ENCODE measurements around the gene HASPIN. TPM values are rescaled to one million over a fixed set of nuclear protein-coding genes. Genes with fewer than 3 reads are reported as not detected.
A peak's percentile ranks its signal among the peaks of the same experiment; 100 is the strongest.

HASPIN gene
- total RNA-seq, 4 donors from 2014 or later: 0.13 to 0.15 TPM; not detected in 2

DNA sequence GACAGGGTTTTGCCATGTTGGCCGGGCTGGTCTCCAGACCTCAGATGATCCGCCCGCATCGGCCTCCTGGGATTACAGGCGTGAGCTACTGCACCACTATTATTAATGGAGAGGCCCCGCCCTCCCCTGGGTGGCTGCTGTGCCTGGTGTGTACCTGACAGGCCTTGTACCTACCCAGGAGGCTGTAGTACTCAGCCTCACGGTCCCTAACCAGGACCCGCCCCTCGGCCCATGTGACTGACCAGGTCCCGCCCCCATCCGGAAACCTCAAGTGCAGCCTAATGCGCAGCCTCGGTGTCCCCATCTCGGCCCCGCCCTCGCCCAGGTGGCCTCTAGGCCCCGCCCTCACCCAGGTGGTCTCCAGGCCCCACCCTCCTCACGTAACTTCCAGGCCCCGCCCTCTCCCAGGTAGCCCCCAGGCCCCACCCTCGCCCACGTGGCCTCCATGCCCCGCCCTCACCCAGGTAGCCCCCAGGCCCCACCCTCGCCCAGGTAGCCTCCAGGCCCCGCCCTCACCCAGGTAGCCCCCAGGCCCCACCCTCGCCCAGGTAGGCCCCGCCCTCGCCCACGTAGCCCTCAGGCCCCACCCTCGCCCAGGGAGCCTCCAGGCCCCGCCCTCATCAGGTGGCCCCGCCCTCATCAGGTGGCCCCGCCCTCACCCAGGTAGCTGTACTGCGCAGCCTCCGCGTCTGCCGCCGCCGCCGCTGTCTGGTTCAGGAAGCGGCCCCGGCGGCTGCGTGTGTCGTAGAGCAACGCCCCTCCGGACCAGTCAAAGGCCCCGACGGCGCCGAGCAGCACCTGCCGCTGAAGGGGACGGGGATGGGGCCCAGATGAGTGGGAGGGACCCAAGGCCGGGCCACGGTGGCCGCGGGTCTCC is 31.0 kb downstream of the HASPIN start:
- Histone ChIP-seq H3K4me1 (peaks cover 0 to 11% (median 3%) of the 10 kb centered on the region in 3 donors), H3K27ac (no peak overlapping the region), H3K27me3 (peaks cover 58% of the 10 kb centered on the region), H3K36me3 (no peaks in the 10 kb centered on the region), H3K9me3 (peaks cover 0 to 9% (median 0%) of the 10 kb centered on the region in 3 donors), H3K4me3 (no peak overlapping the region)
- TF ChIP-seq CTCF (IDR thresholded peaks at IDR 0.05) (no peak), EP300 (IDR thresholded peaks at IDR 0.05) (no peak), POLR2A (IDR thresholded peaks at IDR 0.05) (no peak), POLR2AphosphoS5 (IDR thresholded peaks at IDR 0.05) (no peak)
- no peak for ATAC-seq
- 15% methylated on average over 8 of the region's 56 CpGs; no CpG with 5 or more reads in 1 of the 2 donors for WGBS, 2 donors (ENCODE audit: low coverage in 1 of 2)

DNA sequence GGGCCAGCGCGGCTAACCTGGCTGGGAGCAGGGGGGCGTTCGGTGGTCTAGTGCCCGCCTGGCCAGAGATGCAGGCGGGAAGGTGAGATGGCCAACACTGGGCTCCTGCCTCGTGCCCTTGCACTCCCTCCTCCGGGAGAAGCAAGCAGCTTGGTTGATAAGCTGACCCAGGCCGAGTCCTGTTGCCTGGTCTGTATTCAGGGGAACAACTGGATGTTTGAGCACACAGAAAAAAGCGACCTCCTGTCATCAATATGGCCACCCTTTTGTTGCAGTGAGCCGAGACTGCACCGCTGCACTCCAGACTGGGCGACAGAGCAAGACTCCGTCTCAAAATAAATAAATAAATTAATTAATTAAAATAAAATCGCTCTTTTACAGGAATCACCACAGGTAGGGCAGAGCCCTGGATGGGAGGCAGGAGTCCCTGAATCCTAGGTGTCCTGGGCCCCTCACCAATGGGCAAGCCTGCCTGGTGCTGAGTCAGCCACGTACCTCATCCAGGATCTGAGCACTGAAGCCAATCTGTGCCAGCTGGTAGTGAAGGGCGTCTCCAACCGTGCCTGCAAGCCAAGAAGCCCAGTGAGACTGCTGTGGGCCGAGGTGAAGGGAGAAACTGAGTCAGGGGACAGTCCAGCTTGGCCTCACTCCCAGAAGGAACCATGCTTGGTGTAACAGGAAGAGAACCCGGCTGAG is 31.8 kb downstream of the HASPIN start:
- Histone ChIP-seq H3K4me1 (peaks cover 0 to 11% (median 3%) of the 10 kb centered on the region in 3 donors), H3K9me3 (peaks cover 0 to 14% (median 0%) of the 10 kb centered on the region in 3 donors), H3K27ac (no peak overlapping the region), H3K4me3 (no peak overlapping the region), H3K36me3 (no peaks in the 10 kb centered on the region), H3K27me3 (peaks cover 52% of the 10 kb centered on the region)
- TF ChIP-seq EP300 (IDR thresholded peaks at IDR 0.05) (no peak), CTCF (IDR thresholded peaks at IDR 0.05) (no peak), POLR2A (IDR thresholded peaks at IDR 0.05) (no peak)
- 74 to 82% methylated on average over 6 of the region's 20 CpGs for WGBS, 2 donors (ENCODE audit: low coverage in 1 of 2)
- ATAC-seq: no peak

- TF ChIP-seq CTCF (IDR thresholded peaks at IDR 0.05) (no peak), POLR2AphosphoS5 (IDR thresholded peaks at IDR 0.05) (no peak)
- peaks cover 17% of the 10 kb centered on the region for H3K27me3 ChIP-seq
- WGBS, 2 donors (ENCODE audit: low coverage in 1 of 2): 74 to 77% methylated on average over 4 of the region's 6 CpGs
Measured at GRCh38 chr17:3759597-3760216, 36.0 kb downstream of the HASPIN start.

DNA sequence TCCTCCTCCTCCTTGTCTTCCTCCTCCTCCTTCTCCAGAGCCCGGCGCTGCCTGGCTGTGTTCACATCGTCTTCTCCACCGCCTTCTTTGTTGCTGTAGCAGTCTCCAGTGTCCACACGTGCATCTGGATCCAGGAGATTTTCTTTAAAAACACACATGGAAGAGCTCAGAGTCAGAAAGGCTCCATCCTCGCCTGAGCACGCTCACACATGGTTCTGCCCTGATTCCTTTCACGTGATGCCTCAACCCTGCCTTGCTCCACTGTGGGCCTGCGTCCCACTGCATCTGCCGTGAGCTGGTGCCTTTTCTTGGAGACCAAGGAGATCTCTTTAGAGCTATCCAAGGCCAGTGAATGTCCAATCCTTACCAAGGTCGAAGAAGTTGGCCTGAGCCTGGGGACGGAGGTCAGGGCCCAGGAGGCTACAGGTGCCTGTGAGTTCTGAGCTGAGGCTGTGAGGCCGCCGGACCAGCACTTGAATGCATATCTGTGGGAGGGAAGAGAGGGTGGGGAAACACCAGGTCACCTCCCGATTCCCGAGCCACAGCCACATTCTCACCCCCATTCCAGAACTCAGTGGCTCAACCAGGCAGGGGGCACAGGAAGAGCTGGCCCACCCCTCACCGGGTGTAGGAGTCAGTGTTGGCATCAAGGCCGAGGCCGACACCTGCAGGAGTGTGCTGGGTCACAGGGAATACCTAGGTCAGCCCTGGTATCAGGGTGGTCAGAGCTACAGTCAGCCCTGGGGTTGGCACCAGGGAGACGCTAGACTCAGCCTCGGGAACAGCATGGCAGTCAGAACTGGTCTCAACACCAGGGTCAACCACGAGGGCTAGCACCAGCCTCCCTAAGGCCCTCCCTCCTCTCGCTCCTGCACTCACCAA is 37.6 kb downstream of the HASPIN start:
- H3K4me3 ChIP-seq: no peak overlapping the region
- H3K27ac ChIP-seq: no peak overlapping the region
- H3K36me3 ChIP-seq: no peaks in the 10 kb centered on the region
- 64 to 66% methylated on average over 7 to 9 of the region's 23 CpGs for WGBS, 2 donors (ENCODE audit: low coverage in 1 of 2)
- H3K9me3 ChIP-seq: peaks cover 0 to 21% (median 0%) of the 10 kb centered on the region in 3 donors
- ATAC-seq: peak; percentile 22
- TF ChIP-seq EP300 (IDR thresholded peaks at IDR 0.05): no peak
- TF ChIP-seq CTCF (IDR thresholded peaks at IDR 0.05): no peak
- no peak for TF ChIP-seq POLR2A (IDR thresholded peaks at IDR 0.05)
- no peak for TF ChIP-seq POLR2AphosphoS5 (IDR thresholded peaks at IDR 0.05)
- no peaks in the 10 kb centered on the region for H3K4me1 ChIP-seq
- H3K27me3 ChIP-seq: peaks cover 4% of the 10 kb centered on the region

More at GRCh38 chr17:3759597-3760216, 36.0 kb downstream of the HASPIN start:
- Histone ChIP-seq H3K27ac (no peak overlapping the region), H3K9me3 (peaks cover 0 to 14% (median 0%) of the 10 kb centered on the region in 3 donors), H3K4me3 (no peak overlapping the region), H3K4me1 (peaks cover 0 to 7% (median 3%) of the 10 kb centered on the region in 3 donors), H3K36me3 (no peaks in the 10 kb centered on the region)
- no peak for ATAC-seq

Measured in gastroesophageal sphincter (tissue), 4 donors.